Measurements from ENCODE around the gene UBR4. TPM values are rescaled to one million over a fixed set of nuclear protein-coding genes. Genes with fewer than 3 reads are reported as not detected.

The UBR4 gene
- total and polyA plus RNA-seq, 11 donors = 44.8 to 150 (median 87.2) TPM

DNA sequence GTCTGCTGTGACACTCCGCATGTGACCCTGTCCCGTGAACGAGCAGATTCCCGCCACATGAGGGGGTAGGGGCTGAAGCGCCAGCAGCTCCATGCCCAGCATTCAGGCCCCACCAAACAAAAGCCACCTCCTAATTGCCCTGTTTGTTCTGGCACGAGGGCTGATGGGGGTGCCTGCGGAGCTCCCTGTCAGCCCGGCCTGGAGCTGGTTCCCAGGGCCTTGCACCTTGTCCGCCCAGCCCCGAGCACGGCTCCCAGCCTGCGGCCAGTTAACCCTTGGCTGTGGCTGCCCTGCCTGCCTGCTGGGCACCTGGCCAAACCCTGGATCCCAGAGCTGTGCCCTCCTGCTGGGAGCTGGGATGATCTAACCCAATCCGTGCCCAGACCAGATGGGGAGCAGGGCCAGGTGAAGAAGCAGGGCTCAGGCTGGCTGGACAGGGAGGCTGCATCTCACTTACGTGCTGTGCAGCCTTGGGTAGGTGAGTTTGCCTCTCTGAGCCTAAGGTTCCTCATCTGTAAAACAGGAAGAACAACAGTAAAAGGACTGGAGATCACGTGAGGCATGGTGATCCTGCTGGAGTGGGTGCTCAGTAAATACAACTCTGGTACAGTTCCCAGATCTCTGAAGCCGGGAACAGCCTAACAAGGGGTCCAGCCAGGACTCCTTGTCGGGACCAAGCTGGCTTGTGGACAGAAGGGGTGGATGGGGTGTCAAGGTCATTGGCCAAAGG lies 142.7 kb downstream of the UBR4 start:
- 41 to 53% (median 49%) methylated on average over 17 of the region's 17 CpGs for WGBS, 4 donors
- Histone ChIP-seq H3K27me3 (peaks cover 0 to 4% (median 0%) of the 10 kb centered on the region in 9 donors), H3K4me3 (no peak overlapping the region), H3K36me3 (peaks cover 0 to under 1% (median 0%) of the 10 kb centered on the region in 9 donors), H3K4me1 (peaks cover 0 to 20% (median 4%) of the 10 kb centered on the region in 12 donors), H3K9me3 (no peaks in the 10 kb centered on the region), H3K27ac (no peak overlapping the region)
- intact Hi-C loops (cut with DNase I) = no loop called here
- TF ChIP-seq POLR2A (IDR thresholded peaks at IDR 0.05) = no peak
- TF ChIP-seq, protein P1, sequence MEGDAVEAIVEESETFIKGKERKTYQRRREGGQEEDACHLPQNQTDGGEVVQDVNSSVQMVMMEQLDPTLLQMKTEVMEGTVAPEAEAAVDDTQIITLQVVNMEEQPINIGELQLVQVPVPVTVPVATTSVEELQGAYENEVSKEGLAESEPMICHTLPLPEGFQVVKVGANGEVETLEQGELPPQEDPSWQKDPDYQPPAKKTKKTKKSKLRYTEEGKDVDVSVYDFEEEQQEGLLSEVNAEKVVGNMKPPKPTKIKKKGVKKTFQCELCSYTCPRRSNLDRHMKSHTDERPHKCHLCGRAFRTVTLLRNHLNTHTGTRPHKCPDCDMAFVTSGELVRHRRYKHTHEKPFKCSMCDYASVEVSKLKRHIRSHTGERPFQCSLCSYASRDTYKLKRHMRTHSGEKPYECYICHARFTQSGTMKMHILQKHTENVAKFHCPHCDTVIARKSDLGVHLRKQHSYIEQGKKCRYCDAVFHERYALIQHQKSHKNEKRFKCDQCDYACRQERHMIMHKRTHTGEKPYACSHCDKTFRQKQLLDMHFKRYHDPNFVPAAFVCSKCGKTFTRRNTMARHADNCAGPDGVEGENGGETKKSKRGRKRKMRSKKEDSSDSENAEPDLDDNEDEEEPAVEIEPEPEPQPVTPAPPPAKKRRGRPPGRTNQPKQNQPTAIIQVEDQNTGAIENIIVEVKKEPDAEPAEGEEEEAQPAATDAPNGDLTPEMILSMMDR (IDR thresholded peaks at IDR 0.05) = no peak
- ATAC-seq (no peak), DNase-seq (no peak)

DNA sequence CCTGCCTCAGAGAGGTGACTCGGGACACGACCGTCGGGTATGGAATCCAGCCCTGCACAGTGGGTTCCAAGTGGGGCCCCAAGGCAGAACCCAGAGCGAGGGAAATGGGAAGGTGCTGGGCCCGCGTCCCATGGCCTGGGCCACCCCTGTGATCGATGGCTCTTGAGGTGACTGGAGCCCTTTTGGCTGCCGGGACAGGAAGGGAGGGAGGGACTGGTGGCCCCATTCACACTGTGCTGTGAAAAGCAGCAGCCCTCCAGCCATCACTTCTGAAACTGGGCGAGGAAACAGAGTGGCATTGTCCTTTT lies 143.2 kb downstream of the UBR4 start:
- WGBS, 4 donors = 59 to 69% (median 66%) methylated on average over 10 of the region's 10 CpGs

GRCh38 chr1:19066248-19066873 lies 143.7 kb downstream of the UBR4 start:
- no peaks in the 10 kb centered on the region for H3K36me3 ChIP-seq
- no peak for ATAC-seq
- peaks cover 0 to 4% (median 0%) of the 10 kb centered on the region in 9 donors for H3K27me3 ChIP-seq
- no peaks in the 10 kb centered on the region for H3K9me3 ChIP-seq
- 81 to 84% (median 82%) methylated on average over 10 to 14 of the region's 14 CpGs for WGBS, 4 donors
- DNase-seq = no peak
- no peak for TF ChIP-seq POLR2A (IDR thresholded peaks at IDR 0.05)
- TF ChIP-seq, protein P1 (IDR thresholded peaks at IDR 0.05) = no peak
- intact Hi-C loops (cut with DNase I) = no loop called here
- no peak overlapping the region for H3K4me3 ChIP-seq
- peaks cover 0 to 20% (median 4%) of the 10 kb centered on the region in 12 donors for H3K4me1 ChIP-seq
- no peak overlapping the region for H3K27ac ChIP-seq

More for the DNA sequence above, 143.2 kb downstream of the UBR4 start:
- H3K4me1 ChIP-seq = peaks cover 0 to 20% (median 4%) of the 10 kb centered on the region in 12 donors
- no peak overlapping the region for H3K4me3 ChIP-seq
- no peak overlapping the region for H3K27ac ChIP-seq
- DNase-seq (no peak), ATAC-seq (peak in 1 of 4 donors; percentile 12)
- peaks cover 0 to 4% (median 0%) of the 10 kb centered on the region in 9 donors for H3K27me3 ChIP-seq
- no peak for TF ChIP-seq POLR2A (IDR thresholded peaks at IDR 0.05)
- TF ChIP-seq, protein P1 (IDR thresholded peaks at IDR 0.05) = no peak
- no peaks in the 10 kb centered on the region for H3K36me3 ChIP-seq
- intact Hi-C loops (cut with DNase I) = no loop called here
- no peaks in the 10 kb centered on the region for H3K9me3 ChIP-seq

- Histone ChIP-seq H3K27me3 (peaks cover 0 to 4% (median 0%) of the 10 kb centered on the region in 9 donors), H3K4me3 (no peak overlapping the region), H3K27ac (no peak overlapping the region), H3K4me1 (peaks cover 0 to 20% (median 4%) of the 10 kb centered on the region in 12 donors), H3K9me3 (no peaks in the 10 kb centered on the region), H3K36me3 (no peaks in the 10 kb centered on the region)
- TF ChIP-seq, protein P1 (IDR thresholded peaks at IDR 0.05) = no peak
- ATAC-seq = no peak
- intact Hi-C loops (cut with DNase I) = no loop called here
- DNase-seq = no peak
- WGBS, 4 donors = 70 to 87% (median 78%) methylated on average over 11 to 16 of the region's 16 CpGs
Observed at GRCh38 chr1:19065526-19066247, 144.4 kb downstream of the UBR4 start.
